ENCODE data around the gene LIN52.

Gene LIN52

GRCh38 chr14:74127634-74128033, 42.9 kb downstream of the LIN52 start:
- Histone ChIP-seq H3K9me2 (replicated peaks; ENCODE audit: insufficient read depth, low read length) (no peaks in the 10 kb centered on the region), H2AFZ (ENCODE audit: low read length) (no peak overlapping the region), H3F3A (ENCODE audit: insufficient read depth, low read length) (no peaks in the 10 kb centered on the region), H4K20me1 (ENCODE audit: insufficient read depth, low read length) (no peaks in the 10 kb centered on the region), H3K4me3 (ENCODE audit: low read length) (no peak overlapping the region), H3K27ac (ENCODE audit: low read length) (no peak overlapping the region), H3K79me2 (ENCODE audit: low read length) (no peaks in the 10 kb centered on the region), H3K4me2 (ENCODE audit: low read depth, low read length) (no peak overlapping the region), H3K9ac (ENCODE audit: low read length) (no peak overlapping the region), H3K27me3 (replicated peaks; ENCODE audit: insufficient read depth, low read length) (no peaks in the 10 kb centered on the region), H3K4me1 (ENCODE audit: low read length) (no peaks in the 10 kb centered on the region), H3K36me3 (replicated peaks; ENCODE audit: insufficient read depth, low read length) (no peaks in the 10 kb centered on the region), H3K9me3 (replicated peaks; ENCODE audit: insufficient read depth, low read length) (no peaks in the 10 kb centered on the region)
- TF ChIP-seq CTCF (IDR thresholded peaks at IDR 0.05; ENCODE audit: low read length) (no peak), EZH2 (optimal IDR thresholded peaks at IDR 0.05; ENCODE audit: low read depth, low read length) (no peak), EZH2phosphoT487 (IDR thresholded peaks at IDR 0.05; ENCODE audit: low read length) (no peak)
- no peak for DNase-seq

GRCh38 chr14:74133833-74134481, 49.2 kb downstream of the LIN52 start:
- H3K9me3 ChIP-seq (replicated peaks; ENCODE audit: insufficient read depth, low read length), result no peaks in the 10 kb centered on the region
- DNase-seq, result no peak
- no peak overlapping the region for H3K9ac ChIP-seq (ENCODE audit: low read length)
- H2AFZ ChIP-seq (ENCODE audit: low read length), result no peak overlapping the region
- peaks cover 10% of the 10 kb centered on the region for H3K4me1 ChIP-seq (ENCODE audit: low read length)
- peak overlapping the region; percentile 13; the same call in 1 of the 2 replicates for H3K27ac ChIP-seq (ENCODE audit: low read length)
- 0 out of 2 replicates have a peak, but pooled peaks cover 3% of the 10 kb centered on the region for H3F3A ChIP-seq (ENCODE audit: insufficient read depth, low read length)
- H3K36me3 ChIP-seq (replicated peaks; ENCODE audit: insufficient read depth, low read length), result no peaks in the 10 kb centered on the region
- no peaks in the 10 kb centered on the region for H4K20me1 ChIP-seq (ENCODE audit: insufficient read depth, low read length)
- no peak overlapping the region for H3K4me3 ChIP-seq (ENCODE audit: low read length)
- TF ChIP-seq EZH2 (optimal IDR thresholded peaks at IDR 0.05; ENCODE audit: low read depth, low read length), result no peak
- H3K4me2 ChIP-seq (ENCODE audit: low read depth, low read length), result peak overlapping the region; percentile 19
- 0 out of 2 replicates have a peak, but pooled peaks cover 3% of the 10 kb centered on the region for H3K79me2 ChIP-seq (ENCODE audit: low read length)
- H3K27me3 ChIP-seq (replicated peaks; ENCODE audit: insufficient read depth, low read length), result no peaks in the 10 kb centered on the region
- no peaks in the 10 kb centered on the region for H3K9me2 ChIP-seq (replicated peaks; ENCODE audit: insufficient read depth, low read length)

GRCh38 chr14:74134484-74134883, 49.7 kb downstream of the LIN52 start:
- Histone ChIP-seq H4K20me1 (ENCODE audit: insufficient read depth, low read length) (no peaks in the 10 kb centered on the region), H3K4me2 (ENCODE audit: low read depth, low read length) (peak overlapping the region; percentile 19)

More at GRCh38 chr14:74134484-74134883, 49.7 kb downstream of the LIN52 start:
- H3K4me1 ChIP-seq (ENCODE audit: low read length), result peaks cover 10% of the 10 kb centered on the region
- H3K36me3 ChIP-seq (replicated peaks; ENCODE audit: insufficient read depth, low read length), result no peaks in the 10 kb centered on the region
- 0 out of 2 replicates have a peak, but pooled peaks cover 3% of the 10 kb centered on the region for H3K79me2 ChIP-seq (ENCODE audit: low read length)
- TF ChIP-seq CTCF (IDR thresholded peaks at IDR 0.05; ENCODE audit: low read length) (no peak), EZH2phosphoT487 (IDR thresholded peaks at IDR 0.05; ENCODE audit: low read length) (no peak), EZH2 (optimal IDR thresholded peaks at IDR 0.05; ENCODE audit: low read depth, low read length) (no peak)
- no peaks in the 10 kb centered on the region for H3K9me3 ChIP-seq (replicated peaks; ENCODE audit: insufficient read depth, low read length)
- H3K9me2 ChIP-seq (replicated peaks; ENCODE audit: insufficient read depth, low read length), result no peaks in the 10 kb centered on the region
- no peak overlapping the region for H2AFZ ChIP-seq (ENCODE audit: low read length)
- DNase-seq, result no peak
- H3K27me3 ChIP-seq (replicated peaks; ENCODE audit: insufficient read depth, low read length), result no peaks in the 10 kb centered on the region
- H3K9ac ChIP-seq (ENCODE audit: low read length), result no peak overlapping the region
- H3K27ac ChIP-seq (ENCODE audit: low read length), result peak overlapping the region; percentile 13; the same call in 1 of the 2 replicates
- H3K4me3 ChIP-seq (ENCODE audit: low read length), result no peak overlapping the region
- 0 out of 2 replicates have a peak, but pooled peaks cover 3% of the 10 kb centered on the region for H3F3A ChIP-seq (ENCODE audit: insufficient read depth, low read length)

Data from MM.1S (cell line).